CD4-positive, alpha-beta T cell (primary cell): ENCODE data around the gene SORL1. TPM values are rescaled to one million over a fixed set of nuclear protein-coding genes. Genes with fewer than 3 reads are reported as not detected.

ENCODE experiments used
- ATAC-seq: fragments of 200-7000 bp; cut with Tn5 transposase; one replicate; pipeline ENCODE4 v1.10.0; 2022; ENCODE audit warnings: mild to moderate bottlenecking; ENCODE audit not compliant: poor library complexity
- CTCF ChIA-PET: fragments of 350-600 bp; sonication (Branson Sonifier 250); formaldehyde crosslinking; loops from one replicate; lab custom pipeline; 2021; ENCODE audit warnings: antibody characterized with exemption, inconsistent platforms; lab: Charles Lee
- POLR2A ChIA-PET: fragments of 350-600 bp; sonication (Branson Sonifier 250); formaldehyde crosslinking; loops from one replicate; lab custom pipeline; 2021; ENCODE audit warnings: antibody characterized with exemption, inconsistent platforms; lab: Charles Lee
- DNase-seq, 14 experiments: peaks; one replicate each; pipeline ENCODE4 v3.0.0-alpha.2; 2013 to 2020; ENCODE audit warnings: mixed read lengths in 2 of 14
- H3K27ac ChIP-seq, 2 donors: one replicate each; pipeline versions ENCODE4 v1.5.1 to v1.7.0; 2013; ENCODE audit warnings: low read length in 2 of 2, low read depth in 1 of 2, mild to moderate bottlenecking in 1 of 2
- H3K27me3 ChIP-seq, 2 experiments: 1 replicate in 1 of 2; 2 replicates in 1 of 2; pipeline versions ENCODE4 v1.6.1 to v1.7.0; 2013; ENCODE audit warnings: low read length in 2 of 2, control low read depth in 1 of 2, mild to moderate bottlenecking in 1 of 2, moderate library complexity in 1 of 2; ENCODE audit not compliant: insufficient read depth in 2 of 2, control insufficient read depth in 1 of 2
- H3K36me3 ChIP-seq: one replicate; pipeline ENCODE4 v1.6.1; 2013; ENCODE audit warnings: low read length, control low read depth; ENCODE audit not compliant: insufficient read depth
- H3K4me1 ChIP-seq: one replicate; pipeline ENCODE4 v1.6.1; 2013; ENCODE audit warnings: low read length, control low read depth; ENCODE audit not compliant: insufficient read depth
- H3K4me3 ChIP-seq: one replicate; pipeline ENCODE4 v1.5.1; 2013; ENCODE audit warnings: mild to moderate bottlenecking, low read length, moderate library complexity
- H3K9me3 ChIP-seq, 2 experiments: 1 replicate in 1 of 2; 2 replicates in 1 of 2; pipeline versions ENCODE4 v1.6.1 to v1.7.0; 2013; ENCODE audit warnings: low read length in 2 of 2, mild to moderate bottlenecking in 2 of 2, control low read depth in 1 of 2, moderate library complexity in 1 of 2; ENCODE audit not compliant: control insufficient read depth in 1 of 2, insufficient read depth in 1 of 2
- H3K27ac Mint-ChIP-seq: one replicate; pipeline ENCODE4 v1.8.0; 2020; ENCODE audit warnings: mixed read lengths
- H3K27me3 Mint-ChIP-seq: one replicate; pipeline ENCODE4 v1.8.0; 2021; ENCODE audit warnings: mixed read lengths
- H3K36me3 Mint-ChIP-seq: one replicate; pipeline ENCODE4 v1.8.0; 2021; ENCODE audit warnings: low read depth, mixed read lengths
- H3K4me1 Mint-ChIP-seq: one replicate; pipeline ENCODE4 v1.8.0; 2021; ENCODE audit warnings: low read depth, mixed read lengths
- H3K4me3 Mint-ChIP-seq: one replicate; pipeline ENCODE4 v1.8.0; 2020; ENCODE audit warnings: mild to moderate bottlenecking, mixed read lengths
- H3K9me3 Mint-ChIP-seq: one replicate; pipeline ENCODE4 v1.8.0; 2020; ENCODE audit warnings: mixed read lengths
- CTCF ChIP-seq: fragments of 200-600 bp; IDR thresholded peaks from one replicate; pipeline ENCODE4 v1.8.0; 2022; ENCODE audit warnings: antibody characterized with exemption, mild to moderate bottlenecking
- intact Hi-C, 2 experiments: fragments of 100-400 bp; cut with DNase I in 1 of 2; cut with micrococcal nuclease in 1 of 2; formaldehyde crosslinking; loops; one replicate each; pipeline versions ENCODE4 v1.15.1 to v1.9.0; 2023 to 2025; cut with DNase I, micrococcal nuclease
- total RNA-seq, 174 experiments: library from RNA in 2 of 174; stranded (reverse) in 2 of 174; gene quantifications; one replicate each; pipeline ENCODE4 v1.2.3 and lab custom pipeline; 2021 to 2026

SORL1 gene
- total RNA-seq, 2 experiments from 2014 or later, result 235 to 241 TPM

- Mint-ChIP-seq H3K4me1 (peaks cover 11% of the 10 kb centered on the region), H3K36me3 (peaks cover 98% of the 10 kb centered on the region), H3K27ac (peak overlapping the region; percentile 44), H3K4me3 (no peak overlapping the region), H3K9me3 (no peaks in the 10 kb centered on the region), H3K27me3 (no peaks in the 10 kb centered on the region)
- no peak for DNase-seq
- Histone ChIP-seq H3K36me3 (peaks cover 100% of the 10 kb centered on the region), H3K27ac (no peak overlapping the region), H3K4me3 (no peak overlapping the region), H3K9me3 (no peaks in the 10 kb centered on the region), H3K27me3 (no peaks in the 10 kb centered on the region), H3K4me1 (no peaks in the 10 kb centered on the region)
- intact Hi-C loops, result no loop called here
- no peak for ATAC-seq
- POLR2A ChIA-PET, result interaction anchor here (1.2 kb wide), 1 partner anchor 19 kb away, joined by 3 read pairs; no protein-coding TSS in a partner anchor
- no peak for TF ChIP-seq CTCF
- CTCF ChIA-PET, result no interaction called here
These were observed 102.4 kb downstream of the SORL1 start for GRCh38 chr11:121554552-121554951.

GRCh38 chr11:121555121-121555520 lies 103.0 kb downstream of the SORL1 start:
- ChIA-PET CTCF (no interaction called here), POLR2A (interaction anchor here (1.2 kb wide), 1 partner anchor 19 kb away, joined by 3 read pairs; no protein-coding TSS in a partner anchor)
- no peaks in the 10 kb centered on the region for H3K9me3 ChIP-seq
- no peak overlapping the region for H3K4me3 ChIP-seq
- Mint-ChIP-seq H3K27ac (no peak overlapping the region), H3K9me3 (no peaks in the 10 kb centered on the region), H3K4me3 (no peak overlapping the region), H3K27me3 (no peaks in the 10 kb centered on the region), H3K36me3 (peaks cover 98% of the 10 kb centered on the region), H3K4me1 (peaks cover 16% of the 10 kb centered on the region)
- intact Hi-C loops, result no loop called here
- H3K4me1 ChIP-seq, result no peaks in the 10 kb centered on the region
- TF ChIP-seq CTCF, result no peak
- peaks cover 100% of the 10 kb centered on the region for H3K36me3 ChIP-seq
- no peak for ATAC-seq
- no peaks in the 10 kb centered on the region for H3K27me3 ChIP-seq
- no peak overlapping the region for H3K27ac ChIP-seq
- DNase-seq, result no peak

GRCh38 chr11:121556937-121557336 lies 104.8 kb downstream of the SORL1 start:
- ChIA-PET POLR2A (no interaction called here), CTCF (no interaction called here)
- Mint-ChIP-seq H3K27ac (peak overlapping the region; percentile 52), H3K9me3 (no peaks in the 10 kb centered on the region), H3K36me3 (peaks cover 98% of the 10 kb centered on the region), H3K4me1 (peaks cover 25% of the 10 kb centered on the region), H3K27me3 (no peaks in the 10 kb centered on the region), H3K4me3 (no peak overlapping the region)
- Histone ChIP-seq H3K27me3 (no peaks in the 10 kb centered on the region), H3K4me3 (no peak overlapping the region), H3K9me3 (no peaks in the 10 kb centered on the region), H3K36me3 (peaks cover 100% of the 10 kb centered on the region), H3K27ac (no peak overlapping the region), H3K4me1 (no peaks in the 10 kb centered on the region)
- TF ChIP-seq CTCF, result no peak
- ATAC-seq (no peak), DNase-seq (no peak)
- intact Hi-C loops, result no loop called here
